DOHH2 (cell line): ENCODE data around the gene AZIN2.

ENCODE experiments used
- H3F3A ChIP-seq: fragments of 200-600 bp; sonication (generic), shearing (Covaris generic); 2 replicates; pipeline ENCODE4 v1.6.0; 2016; ENCODE audit warnings: antibody characterized with exemption, mild to moderate bottlenecking; ENCODE audit not compliant: control insufficient read depth, insufficient read depth
- H3K27ac ChIP-seq: fragments of 200-600 bp; sonication (generic); 2 replicates; pipeline ENCODE4 v1.5.1; 2014; ENCODE audit warnings: low read depth, mild to moderate bottlenecking, low read length, moderate library complexity
- H3K27me3 ChIP-seq: fragments of 200-600 bp; sonication (generic); 2 replicates; pipeline ENCODE4 v1.6.1; 2014; ENCODE audit warnings: mild to moderate bottlenecking, low read length, mixed read lengths; ENCODE audit not compliant: control insufficient read depth
- H3K36me3 ChIP-seq: fragments of 200-600 bp; sonication (generic); 2 replicates; pipeline ENCODE4 v1.6.1; 2014; ENCODE audit warnings: mild to moderate bottlenecking, low read length, moderate library complexity, mixed read lengths; ENCODE audit not compliant: control insufficient read depth
- H3K4me1 ChIP-seq: fragments of 200-600 bp; sonication (generic); 2 replicates; pipeline ENCODE4 v1.6.1; 2014; ENCODE audit warnings: mild to moderate bottlenecking, low read length, mixed read lengths; ENCODE audit not compliant: control insufficient read depth
- H3K4me2 ChIP-seq: fragments of 200-600 bp; sonication (generic); 2 replicates; pipeline ENCODE4 v1.6.0; 2014; ENCODE audit warnings: mild to moderate bottlenecking, low read length, moderate library complexity
- H3K4me3 ChIP-seq: fragments of 200-600 bp; sonication (generic); 2 replicates; pipeline ENCODE4 v1.5.1; 2014; ENCODE audit warnings: mild to moderate bottlenecking, low read length, mixed read lengths
- H3K79me2 ChIP-seq: fragments of 200-600 bp; sonication (generic); 2 replicates; pipeline ENCODE4 v1.6.1; 2014; ENCODE audit warnings: mild to moderate bottlenecking, low read length, mixed read lengths; ENCODE audit not compliant: control insufficient read depth
- H3K9me2 ChIP-seq: fragments of 200-600 bp; sonication (generic); replicated peaks from 2 replicates; pipeline ENCODE4 v1.6.1; 2014; ENCODE audit warnings: mild to moderate bottlenecking, low read length, mixed read lengths; ENCODE audit not compliant: control insufficient read depth
- H3K9me3 ChIP-seq: fragments of 200-600 bp; sonication (generic); 2 replicates; pipeline ENCODE4 v1.6.1; 2014; ENCODE audit warnings: antibody characterized with exemption, low read length, mixed read lengths; ENCODE audit not compliant: control insufficient read depth, insufficient read depth
- H4K20me1 ChIP-seq: fragments of 200-600 bp; sonication (generic); 2 replicates; pipeline ENCODE4 v1.6.0; 2014; ENCODE audit warnings: low read depth, mild to moderate bottlenecking, antibody characterized with exemption, low read length, moderate library complexity; ENCODE audit not compliant: control insufficient read depth, insufficient read depth
- CTCF ChIP-seq: fragments of 200-600 bp; sonication (generic); IDR thresholded peaks from one replicate; pipeline ENCODE4 v1.5.1; 2014; ENCODE audit warnings: antibody characterized with exemption, mild to moderate bottlenecking, low read depth, low read length; ENCODE audit not compliant: poor library complexity, severe bottlenecking
- EZH2phosphoT487 ChIP-seq: fragments of 200-600 bp; sonication (generic); IDR thresholded peaks from 2 replicates; pipeline ENCODE4 v1.6.1; 2017; ENCODE audit warnings: borderline replicate concordance, mild to moderate bottlenecking, antibody characterized with exemption, low read length, moderate library complexity, mixed read lengths

Gene AZIN2

GRCh38 chr1:33130297-33130696, 49.3 kb downstream of the AZIN2 start:
- H3F3A ChIP-seq, result no peaks in the 10 kb centered on the region
- H3K9me2 ChIP-seq, result no peaks in the 10 kb centered on the region
- no peaks in the 10 kb centered on the region for H3K27me3 ChIP-seq
- H3K4me2 ChIP-seq, result no peak overlapping the region
- peaks cover 8% of the 10 kb centered on the region; the same call in 1 of the 2 replicates for H3K9me3 ChIP-seq
- TF ChIP-seq EZH2phosphoT487 (no peak), CTCF (no peak)
- H4K20me1 ChIP-seq, result no peaks in the 10 kb centered on the region
- H3K27ac ChIP-seq, result no peak overlapping the region
- peaks cover 14% of the 10 kb centered on the region for H3K4me1 ChIP-seq
- no peak overlapping the region for H3K4me3 ChIP-seq
- no peaks in the 10 kb centered on the region for H3K79me2 ChIP-seq
- no peaks in the 10 kb centered on the region for H3K36me3 ChIP-seq

GRCh38 chr1:33131191-33131590, 50.2 kb downstream of the AZIN2 start:
- H3K4me2 ChIP-seq, result no peak overlapping the region
- TF ChIP-seq CTCF (no peak), EZH2phosphoT487 (no peak)
- no peak overlapping the region for H3K27ac ChIP-seq
- no peaks in the 10 kb centered on the region for H3K36me3 ChIP-seq
- H3K9me3 ChIP-seq, result peaks cover 7% of the 10 kb centered on the region; the same call in 1 of the 2 replicates
- no peaks in the 10 kb centered on the region for H3K79me2 ChIP-seq
- no peaks in the 10 kb centered on the region for H3F3A ChIP-seq
- no peaks in the 10 kb centered on the region for H4K20me1 ChIP-seq
- no peaks in the 10 kb centered on the region for H3K27me3 ChIP-seq
- H3K4me3 ChIP-seq, result no peak overlapping the region
- H3K9me2 ChIP-seq, result no peaks in the 10 kb centered on the region
- H3K4me1 ChIP-seq, result peaks cover 14% of the 10 kb centered on the region

GRCh38 chr1:33132549-33132948, 51.6 kb downstream of the AZIN2 start:
- Histone ChIP-seq H3K4me3 (no peak overlapping the region), H3K9me2 (no peaks in the 10 kb centered on the region), H3K27ac (no peak overlapping the region), H3K36me3 (no peaks in the 10 kb centered on the region), H3K79me2 (no peaks in the 10 kb centered on the region), H3K4me2 (no peak overlapping the region), H3F3A (no peaks in the 10 kb centered on the region), H4K20me1 (no peaks in the 10 kb centered on the region), H3K4me1 (peaks cover 3% of the 10 kb centered on the region), H3K9me3 (no peaks in the 10 kb centered on the region), H3K27me3 (no peaks in the 10 kb centered on the region)
- no peak for TF ChIP-seq EZH2phosphoT487
- no peak for TF ChIP-seq CTCF
